ENCODE measurements around the gene ITIH3. TPM values are rescaled to one million over a fixed set of nuclear protein-coding genes. Genes with fewer than 3 reads are reported as not detected.

The ITIH3 gene
- total RNA-seq, 1 donor from 2014 or later = not detected

DNA sequence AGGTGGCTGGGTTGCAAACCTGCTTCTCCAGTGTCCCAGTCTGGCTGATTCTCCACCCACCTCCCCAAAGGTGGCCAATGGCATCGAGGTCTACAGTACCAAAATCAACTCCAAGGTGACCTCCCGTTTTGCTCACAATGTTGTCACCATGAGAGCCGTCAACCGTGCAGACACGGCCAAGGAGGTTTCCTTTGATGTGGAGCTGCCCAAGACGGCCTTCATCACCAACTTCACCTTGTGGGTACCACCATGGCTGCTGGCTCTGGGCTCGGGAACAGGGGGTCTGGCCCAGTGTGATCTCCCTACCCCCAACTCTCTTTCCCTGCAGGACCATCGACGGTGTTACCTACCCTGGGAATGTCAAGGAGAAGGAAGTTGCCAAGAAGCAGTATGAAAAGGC, 1.8 kb downstream of the ITIH3 start:
- H3K27me3 Mint-ChIP-seq (ENCODE audit: unreplicated experiment) = peaks cover 8% of the 10 kb centered on the region
- H3K4me3 Mint-ChIP-seq (ENCODE audit: unreplicated experiment) = no peak overlapping the region
- no peaks in the 10 kb centered on the region for H3K9me3 Mint-ChIP-seq (ENCODE audit: unreplicated experiment)
- no peak for DNase-seq (ENCODE audit: low spot score)
- H3K4me1 Mint-ChIP-seq (ENCODE audit: unreplicated experiment) = peaks cover 4% of the 10 kb centered on the region
- no peaks in the 10 kb centered on the region for H3K36me3 Mint-ChIP-seq (ENCODE audit: low read depth, unreplicated experiment)
- H3K27ac Mint-ChIP-seq (ENCODE audit: unreplicated experiment) = no peak overlapping the region
- TF ChIP-seq, protein P1, sequence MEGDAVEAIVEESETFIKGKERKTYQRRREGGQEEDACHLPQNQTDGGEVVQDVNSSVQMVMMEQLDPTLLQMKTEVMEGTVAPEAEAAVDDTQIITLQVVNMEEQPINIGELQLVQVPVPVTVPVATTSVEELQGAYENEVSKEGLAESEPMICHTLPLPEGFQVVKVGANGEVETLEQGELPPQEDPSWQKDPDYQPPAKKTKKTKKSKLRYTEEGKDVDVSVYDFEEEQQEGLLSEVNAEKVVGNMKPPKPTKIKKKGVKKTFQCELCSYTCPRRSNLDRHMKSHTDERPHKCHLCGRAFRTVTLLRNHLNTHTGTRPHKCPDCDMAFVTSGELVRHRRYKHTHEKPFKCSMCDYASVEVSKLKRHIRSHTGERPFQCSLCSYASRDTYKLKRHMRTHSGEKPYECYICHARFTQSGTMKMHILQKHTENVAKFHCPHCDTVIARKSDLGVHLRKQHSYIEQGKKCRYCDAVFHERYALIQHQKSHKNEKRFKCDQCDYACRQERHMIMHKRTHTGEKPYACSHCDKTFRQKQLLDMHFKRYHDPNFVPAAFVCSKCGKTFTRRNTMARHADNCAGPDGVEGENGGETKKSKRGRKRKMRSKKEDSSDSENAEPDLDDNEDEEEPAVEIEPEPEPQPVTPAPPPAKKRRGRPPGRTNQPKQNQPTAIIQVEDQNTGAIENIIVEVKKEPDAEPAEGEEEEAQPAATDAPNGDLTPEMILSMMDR (IDR thresholded peaks at IDR 0.05; ENCODE audit: unreplicated experiment) = no peak

DNA sequence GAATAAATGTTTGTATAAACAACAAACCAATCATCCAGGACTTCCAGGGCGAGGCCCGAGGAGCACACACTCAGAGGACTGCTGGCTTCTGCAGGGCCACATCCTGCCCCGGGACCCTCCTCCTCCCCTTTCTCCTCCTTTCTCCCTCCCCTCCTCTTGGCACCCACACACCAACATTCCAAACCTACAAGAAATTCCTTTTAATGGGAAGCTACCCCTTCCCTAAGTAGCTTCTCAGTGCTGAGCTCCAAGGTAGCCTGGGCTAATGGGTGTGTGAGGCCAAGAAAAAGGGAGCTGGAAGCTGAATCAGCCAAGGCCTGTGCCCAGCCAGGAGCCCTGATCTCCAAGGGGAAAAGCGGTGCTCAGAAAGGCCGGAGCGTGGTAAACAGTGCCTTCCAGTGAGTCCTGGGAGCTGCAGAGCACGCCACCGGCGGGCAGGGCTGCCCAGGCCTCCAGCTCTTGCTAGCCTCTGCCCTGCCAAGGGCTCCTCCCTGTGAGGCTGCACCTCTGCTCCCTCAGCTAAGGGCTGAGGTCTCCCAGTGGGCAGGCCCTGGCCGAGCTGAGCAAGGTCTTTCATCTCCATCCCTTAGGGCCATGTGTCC, 3.9 kb downstream of the ITIH3 start:
- H3K4me1 Mint-ChIP-seq (ENCODE audit: unreplicated experiment) = peaks cover 4% of the 10 kb centered on the region
- H3K9me3 Mint-ChIP-seq (ENCODE audit: unreplicated experiment) = no peaks in the 10 kb centered on the region
- no peaks in the 10 kb centered on the region for H3K36me3 Mint-ChIP-seq (ENCODE audit: low read depth, unreplicated experiment)
- H3K27me3 Mint-ChIP-seq (ENCODE audit: unreplicated experiment) = peaks cover 5% of the 10 kb centered on the region
- H3K4me3 Mint-ChIP-seq (ENCODE audit: unreplicated experiment) = no peak overlapping the region
- TF ChIP-seq, protein P1 (IDR thresholded peaks at IDR 0.05; ENCODE audit: unreplicated experiment) = no peak
- no peak for DNase-seq (ENCODE audit: low spot score)
- H3K27ac Mint-ChIP-seq (ENCODE audit: unreplicated experiment) = no peak overlapping the region

DNA sequence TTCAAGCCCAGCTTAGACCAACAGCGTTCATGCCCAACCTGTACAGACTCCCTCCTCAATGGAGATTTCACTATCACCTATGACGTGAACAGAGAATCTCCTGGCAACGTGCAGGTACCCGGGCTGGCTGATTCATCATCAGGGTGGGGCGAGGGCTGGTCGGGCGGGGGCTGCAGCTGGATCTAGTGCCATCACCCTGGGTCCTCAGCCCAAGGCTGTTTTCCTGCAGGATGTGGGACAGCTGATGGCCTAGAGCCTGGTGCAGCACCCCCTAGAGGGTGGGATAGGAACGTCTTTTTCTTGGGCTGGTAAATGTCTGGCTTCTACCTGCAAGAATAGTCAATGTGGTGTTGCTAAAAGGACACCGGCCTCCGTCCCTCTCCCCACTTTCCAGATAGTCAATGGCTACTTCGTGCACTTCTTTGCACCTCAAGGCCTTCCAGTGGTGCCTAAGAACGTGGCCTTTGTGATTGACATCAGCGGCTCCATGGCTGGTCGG, 4.4 kb downstream of the ITIH3 start:
- Mint-ChIP-seq H3K27ac (ENCODE audit: unreplicated experiment) (no peak overlapping the region), H3K27me3 (ENCODE audit: unreplicated experiment) (peaks cover 5% of the 10 kb centered on the region), H3K4me1 (ENCODE audit: unreplicated experiment) (peaks cover 4% of the 10 kb centered on the region), H3K9me3 (ENCODE audit: unreplicated experiment) (no peaks in the 10 kb centered on the region), H3K36me3 (ENCODE audit: low read depth, unreplicated experiment) (no peaks in the 10 kb centered on the region), H3K4me3 (ENCODE audit: unreplicated experiment) (no peak overlapping the region)
- DNase-seq (ENCODE audit: low spot score) = peak; percentile 75
- TF ChIP-seq, protein P1 (IDR thresholded peaks at IDR 0.05; ENCODE audit: unreplicated experiment) = peak; percentile 76

DNA sequence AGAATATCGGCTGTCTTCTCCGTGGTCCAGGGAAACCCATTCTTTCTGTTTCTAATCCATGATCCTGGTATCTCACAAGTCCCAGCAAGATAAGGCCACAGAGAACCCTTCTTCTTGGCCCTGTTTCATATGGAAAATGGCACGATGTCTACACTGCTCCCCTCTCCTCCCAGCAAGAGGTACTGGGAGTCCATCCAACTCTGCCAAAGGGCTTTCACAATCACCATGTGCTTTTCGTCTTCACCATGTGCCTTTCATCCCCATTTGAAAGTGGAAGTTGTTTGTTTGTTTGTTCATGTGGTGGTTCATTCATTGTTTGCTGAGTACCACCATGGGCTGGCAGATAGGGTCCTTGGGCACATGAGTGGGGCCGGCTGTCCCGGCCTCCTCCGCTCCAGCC, 5.5 kb downstream of the ITIH3 start:
- peaks cover 5% of the 10 kb centered on the region for H3K27me3 Mint-ChIP-seq (ENCODE audit: unreplicated experiment)
- TF ChIP-seq, protein P1 (IDR thresholded peaks at IDR 0.05; ENCODE audit: unreplicated experiment) = no peak
- no peaks in the 10 kb centered on the region for H3K36me3 Mint-ChIP-seq (ENCODE audit: low read depth, unreplicated experiment)
- H3K9me3 Mint-ChIP-seq (ENCODE audit: unreplicated experiment) = no peaks in the 10 kb centered on the region
- H3K4me1 Mint-ChIP-seq (ENCODE audit: unreplicated experiment) = peaks cover 4% of the 10 kb centered on the region
- no peak for DNase-seq (ENCODE audit: low spot score)
- H3K4me3 Mint-ChIP-seq (ENCODE audit: unreplicated experiment) = no peak overlapping the region
- H3K27ac Mint-ChIP-seq (ENCODE audit: unreplicated experiment) = no peak overlapping the region

DNA sequence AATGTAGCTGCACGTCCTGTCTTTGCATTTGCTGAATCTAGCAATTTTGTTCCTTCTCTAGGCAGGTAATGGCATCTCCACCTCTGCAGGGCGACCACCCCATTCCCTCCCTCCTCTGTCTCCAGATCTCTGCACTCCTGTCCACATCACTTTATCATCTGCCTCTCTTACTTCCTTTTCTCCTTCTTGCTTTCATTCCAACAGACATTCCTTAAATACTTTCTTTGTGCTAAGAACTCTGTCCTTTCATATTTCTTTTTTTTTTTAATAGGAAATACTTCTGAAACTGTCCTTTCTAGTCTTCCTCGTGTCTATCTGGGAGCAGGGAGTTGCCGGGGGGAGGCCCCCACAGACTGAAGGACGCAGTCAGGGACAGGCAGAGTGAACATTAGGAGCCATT, 7.2 kb downstream of the ITIH3 start:
- TF ChIP-seq, protein P1 (IDR thresholded peaks at IDR 0.05; ENCODE audit: unreplicated experiment) = no peak
- H3K27ac Mint-ChIP-seq (ENCODE audit: unreplicated experiment) = no peak overlapping the region
- no peak for DNase-seq (ENCODE audit: low spot score)

More for the DNA sequence above, 7.2 kb downstream of the ITIH3 start:
- no peaks in the 10 kb centered on the region for H3K36me3 Mint-ChIP-seq (ENCODE audit: low read depth, unreplicated experiment)
- no peak overlapping the region for H3K4me3 Mint-ChIP-seq (ENCODE audit: unreplicated experiment)
- no peaks in the 10 kb centered on the region for H3K9me3 Mint-ChIP-seq (ENCODE audit: unreplicated experiment)
- no peaks in the 10 kb centered on the region for H3K4me1 Mint-ChIP-seq (ENCODE audit: unreplicated experiment)
- H3K27me3 Mint-ChIP-seq (ENCODE audit: unreplicated experiment) = peaks cover 4% of the 10 kb centered on the region

Data from endothelial cell (in vitro differentiated cells).